NK-92 (cell line): Measurements from ENCODE around the gene NCAM2.

Experiments
- DNase-seq: peaks from one replicate; lab custom pipeline; 2025; ENCODE audit not compliant: unreplicated experiment; lab: John Stamatoyannopoulos, UW

The NCAM2 gene

GRCh38 chr21:21028275-21028820 lies 30.1 kb downstream of the NCAM2 start:
- DNase-seq: no peak

GRCh38 chr21:21029164-21029563 lies 31.0 kb downstream of the NCAM2 start:
- DNase-seq: no peak

GRCh38 chr21:21030311-21030710 lies 32.1 kb downstream of the NCAM2 start:
- no peak for DNase-seq

GRCh38 chr21:21034036-21034435 lies 35.8 kb downstream of the NCAM2 start:
- DNase-seq: no peak

GRCh38 chr21:21039624-21040170 lies 41.5 kb downstream of the NCAM2 start:
- DNase-seq: no peak

- DNase-seq: no peak
Measured at GRCh38 chr21:21045518-21045917, 47.3 kb downstream of the NCAM2 start.

- DNase-seq: no peak
Measured at GRCh38 chr21:21046063-21046462, 47.9 kb downstream of the NCAM2 start.

- DNase-seq: no peak
Measured at GRCh38 chr21:21051109-21052055, 53.2 kb downstream of the NCAM2 start.

GRCh38 chr21:21052672-21053071 lies 54.5 kb downstream of the NCAM2 start:
- DNase-seq: no peak

GRCh38 chr21:21057349-21058062 lies 59.3 kb downstream of the NCAM2 start:
- DNase-seq: no peak

GRCh38 chr21:21063828-21064227 lies 65.6 kb downstream of the NCAM2 start:
- no peak for DNase-seq

- no peak for DNase-seq
Measured at GRCh38 chr21:21064353-21064752, 66.1 kb downstream of the NCAM2 start.

- no peak for DNase-seq
Measured at GRCh38 chr21:21067375-21067774, 69.2 kb downstream of the NCAM2 start.

GRCh38 chr21:21074305-21074704 lies 76.1 kb downstream of the NCAM2 start:
- no peak for DNase-seq

- DNase-seq: no peak
Measured at GRCh38 chr21:21076051-21076450, 77.8 kb downstream of the NCAM2 start.

- DNase-seq: no peak
Measured at GRCh38 chr21:21076491-21076890, 78.3 kb downstream of the NCAM2 start.

- no peak for DNase-seq
Measured at GRCh38 chr21:21079646-21080045, 81.4 kb downstream of the NCAM2 start.

GRCh38 chr21:21084179-21084578 lies 86.0 kb downstream of the NCAM2 start:
- DNase-seq: no peak

- no peak for DNase-seq
Measured at GRCh38 chr21:21085206-21085605, 87.0 kb downstream of the NCAM2 start.

- no peak for DNase-seq
Measured at GRCh38 chr21:21096956-21097355, 98.7 kb downstream of the NCAM2 start.

GRCh38 chr21:21097466-21097865 lies 99.3 kb downstream of the NCAM2 start:
- no peak for DNase-seq

GRCh38 chr21:21101911-21102310 lies 103.7 kb downstream of the NCAM2 start:
- DNase-seq: no peak
